GM19395 (cell line): ENCODE data around the gene SLIT3.

Experiments used
- ATAC-seq: cut with Tn5 transposase; IDR thresholded peaks from one replicate; pipeline ENCODE4 v1.9.1; 2021; ENCODE audit warnings: mild to moderate bottlenecking, moderate library complexity; ENCODE audit not compliant: unreplicated experiment

Gene SLIT3

DNA sequence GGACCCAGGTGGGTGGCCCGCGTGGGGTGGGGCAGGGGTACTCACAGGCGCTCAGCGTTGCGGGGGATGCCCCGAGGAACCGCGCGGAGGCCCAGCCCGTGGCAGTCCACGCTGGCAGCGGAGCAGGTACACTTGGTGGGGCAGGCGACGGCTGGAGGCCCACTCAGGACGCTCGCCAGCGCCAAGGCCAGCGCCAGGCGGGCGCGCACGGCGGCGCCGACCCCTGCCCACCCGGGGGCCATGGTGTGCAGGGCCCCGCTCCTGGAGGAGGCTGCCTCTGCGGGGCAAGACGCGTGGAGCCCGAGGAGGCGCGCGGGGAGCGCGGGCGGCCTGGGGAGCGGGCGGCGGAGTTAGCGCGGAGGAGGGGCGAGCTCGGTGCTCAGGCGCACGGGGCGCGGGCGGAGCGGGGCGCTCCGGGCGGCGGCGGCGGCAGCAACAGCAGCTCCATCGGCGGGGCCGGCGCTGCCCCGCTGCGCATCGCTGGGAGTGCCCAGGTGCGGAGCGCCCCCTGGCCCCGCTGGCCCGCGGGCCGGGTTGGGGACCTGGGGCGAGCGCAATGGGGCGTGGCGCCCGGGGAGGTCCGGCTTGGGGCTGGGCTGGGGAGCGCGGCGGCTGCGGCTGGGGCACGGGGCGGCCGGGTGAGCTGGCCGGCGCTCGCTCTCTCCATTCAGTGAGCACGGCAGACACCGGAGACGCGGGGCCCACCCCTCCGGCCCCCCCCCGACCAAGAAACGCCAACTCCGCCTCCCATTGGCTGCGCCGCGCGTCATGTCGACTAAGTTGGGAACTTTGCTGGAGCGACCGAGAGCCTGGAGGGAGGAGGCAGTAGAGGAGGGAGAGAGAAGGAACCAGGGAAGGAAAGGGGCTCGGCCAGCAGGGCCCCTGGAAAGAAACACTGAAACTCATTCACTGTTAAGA lies at the start of gene SLIT3:
Gene SLIT3 (minus strand): TSS at position 672 of the 918 bp plus-strand sequence. CDS start 430 bp downstream, at position 242.
- ATAC-seq, result no peak

DNA sequence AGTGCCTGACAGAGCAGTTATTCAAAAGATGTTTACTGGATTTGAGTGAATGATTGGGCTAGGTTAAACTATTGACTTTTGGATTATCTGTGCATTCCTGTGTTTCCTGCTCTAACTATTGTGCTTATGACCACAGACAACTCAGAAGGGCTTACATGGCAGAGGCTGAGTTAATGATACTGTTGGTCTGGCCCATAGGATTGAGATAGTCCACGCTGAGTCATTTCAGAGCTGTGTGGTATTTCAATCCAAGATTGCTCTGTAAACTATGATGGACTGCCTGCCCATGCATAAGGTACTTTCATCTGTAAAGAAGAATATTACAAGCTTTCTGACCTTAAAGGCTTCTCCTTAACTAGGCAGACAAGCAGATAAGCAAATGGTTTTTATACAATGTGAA lies 49.1 kb upstream of the SLIT3 start:
- no peak for ATAC-seq

DNA sequence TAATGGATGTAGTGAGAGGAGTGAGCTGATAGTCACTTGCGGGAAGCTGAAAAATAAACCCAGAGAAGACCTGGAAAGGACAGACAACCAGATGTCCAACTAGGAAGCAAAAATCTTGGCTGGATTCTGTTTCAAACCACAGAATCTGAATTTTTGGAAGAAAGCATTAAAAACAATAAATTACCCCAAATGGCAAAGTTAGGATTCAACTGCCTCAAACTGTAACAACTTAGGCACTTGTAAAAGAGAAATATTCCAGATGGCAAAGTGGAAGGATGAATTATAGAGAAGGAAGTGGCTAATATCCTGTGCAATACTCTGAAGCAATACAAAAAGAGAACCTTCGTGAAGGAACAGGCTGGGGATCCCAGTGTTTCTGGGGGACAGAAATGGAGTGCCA lies 46.8 kb upstream of the SLIT3 start:
- no peak for ATAC-seq

DNA sequence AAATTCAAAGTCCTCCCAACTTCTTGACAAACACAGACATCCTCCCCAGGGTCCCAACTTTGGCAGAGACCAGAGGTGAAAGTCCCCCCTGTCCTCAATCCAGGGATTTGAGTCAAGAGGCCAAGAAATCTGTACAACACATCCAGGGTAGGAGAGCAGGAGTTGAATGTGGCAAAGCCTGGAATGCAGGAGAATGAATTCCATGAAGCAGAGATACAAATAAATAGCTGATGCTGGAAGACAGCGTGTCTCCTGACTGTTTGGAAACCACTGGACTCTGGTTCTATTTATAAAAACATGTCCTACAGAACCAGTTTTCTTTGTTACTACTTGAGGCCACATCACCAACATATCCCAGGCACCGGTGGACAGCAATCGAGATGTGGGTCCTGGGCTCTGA lies 43.7 kb upstream of the SLIT3 start:
- no peak for ATAC-seq

DNA sequence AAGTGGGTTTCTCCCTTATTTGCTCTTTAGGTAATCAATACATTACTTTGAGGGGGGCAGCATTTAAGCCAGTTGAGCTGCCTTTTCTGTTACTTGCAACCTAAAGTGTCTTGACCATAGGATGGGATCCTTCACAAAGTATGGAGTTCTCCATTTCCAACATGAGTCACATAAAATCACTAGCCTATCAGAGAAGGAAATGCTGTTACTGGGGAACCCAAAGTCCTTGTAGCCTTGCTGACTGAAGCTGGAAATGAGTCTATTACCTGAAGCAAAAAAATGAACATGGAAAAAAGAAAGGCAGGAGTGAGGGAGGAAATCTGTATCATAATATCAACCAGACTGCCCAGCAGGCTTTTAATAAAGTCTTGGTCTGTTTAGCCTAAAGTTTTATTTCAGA lies 42.8 kb upstream of the SLIT3 start:
- no peak for ATAC-seq

DNA sequence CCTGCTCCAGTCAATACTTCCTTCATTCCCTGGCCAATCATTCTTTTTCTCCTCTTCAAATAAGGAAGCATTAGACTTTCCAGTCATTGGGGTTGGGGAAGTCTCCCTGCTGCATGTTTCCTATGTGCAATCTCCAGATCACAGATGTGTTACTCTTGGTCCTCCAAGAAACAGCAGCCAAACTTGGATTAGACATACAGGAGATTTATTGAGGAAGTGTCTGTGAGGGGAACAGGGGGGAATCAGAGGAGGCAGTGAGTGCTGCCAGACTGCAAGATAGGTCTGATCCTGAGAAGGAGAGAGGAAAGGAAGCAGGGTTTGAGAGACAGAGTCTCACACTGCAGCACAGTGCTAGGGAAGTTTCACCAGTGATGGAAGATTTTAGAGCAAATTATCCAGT lies 40.6 kb upstream of the SLIT3 start:
- no peak for ATAC-seq

DNA sequence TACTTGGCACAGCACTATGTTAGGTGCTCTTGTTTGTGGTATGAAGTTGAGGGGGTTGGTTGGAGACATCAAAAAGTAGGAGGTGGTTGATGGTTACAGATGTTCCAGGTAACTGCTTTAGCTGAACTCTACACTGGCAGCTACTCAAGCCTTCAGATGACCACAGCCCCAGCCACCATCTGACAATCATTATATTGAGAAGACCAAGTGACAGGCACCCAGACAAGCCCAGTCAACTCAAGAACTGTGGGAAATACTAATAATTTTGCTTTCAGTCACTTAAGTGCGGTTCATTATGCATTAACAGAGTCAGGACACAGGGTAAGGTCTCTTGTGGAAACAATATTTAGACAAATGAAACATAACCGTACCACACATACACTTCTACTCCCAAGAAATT lies 38.9 kb upstream of the SLIT3 start:
- ATAC-seq, result peak; percentile 81

DNA sequence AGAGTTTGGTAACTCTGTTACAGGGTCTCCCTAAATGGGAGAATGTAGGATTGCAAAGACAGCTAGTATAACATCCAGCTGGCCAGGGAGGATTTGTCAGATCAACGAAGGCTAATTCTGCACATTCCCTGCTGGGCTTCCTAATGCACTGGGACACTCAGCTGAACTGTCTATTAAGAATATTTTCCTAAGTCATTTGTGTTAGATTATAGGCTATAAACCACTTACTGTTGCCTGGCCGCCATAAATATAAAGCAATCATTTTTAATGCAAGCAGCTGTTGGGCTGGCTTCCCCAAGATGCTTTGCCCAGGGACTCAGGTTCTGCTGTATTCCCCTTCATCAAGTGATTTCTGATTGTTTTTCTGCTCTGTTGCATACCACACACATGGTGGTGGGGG lies 35.3 kb upstream of the SLIT3 start:
- no peak for ATAC-seq

DNA sequence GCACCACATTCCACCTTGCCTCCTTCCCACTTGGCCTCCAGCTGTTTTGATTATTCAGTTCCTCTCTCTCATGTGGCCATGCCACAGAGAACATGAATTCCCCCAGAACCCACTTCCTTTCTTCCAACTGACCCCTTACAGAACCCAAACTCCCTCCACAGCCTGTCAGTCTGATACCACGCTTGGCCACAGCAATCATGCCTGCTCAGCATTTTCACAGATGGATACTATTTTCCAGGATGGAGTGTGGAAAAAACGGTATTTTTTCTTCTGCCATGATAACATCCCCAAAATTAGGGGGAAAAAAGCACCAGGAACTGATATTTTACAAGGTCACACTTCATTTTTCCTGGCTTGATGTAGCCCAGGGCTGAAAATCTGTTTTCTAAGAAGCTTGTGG lies 34.9 kb upstream of the SLIT3 start:
- no peak for ATAC-seq

DNA sequence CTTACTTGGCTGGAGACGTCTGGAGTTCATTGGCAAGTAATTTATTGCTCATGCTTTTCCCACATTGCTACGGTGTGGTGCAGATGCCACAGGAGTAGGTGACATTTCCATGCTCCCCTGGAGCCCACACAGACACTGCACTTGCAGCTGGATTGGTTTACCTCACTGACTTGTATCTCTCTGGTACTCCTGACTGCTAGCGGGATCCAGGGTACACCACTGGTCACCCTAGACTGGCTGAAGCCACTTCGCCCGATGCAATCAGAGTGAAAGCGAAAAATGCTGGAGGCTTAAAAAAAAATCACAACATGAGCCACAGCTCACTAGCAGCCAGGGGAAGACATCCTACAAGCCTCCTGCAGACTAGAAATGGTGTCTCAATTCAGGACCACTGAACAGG lies 32.6 kb upstream of the SLIT3 start:
- no peak for ATAC-seq

DNA sequence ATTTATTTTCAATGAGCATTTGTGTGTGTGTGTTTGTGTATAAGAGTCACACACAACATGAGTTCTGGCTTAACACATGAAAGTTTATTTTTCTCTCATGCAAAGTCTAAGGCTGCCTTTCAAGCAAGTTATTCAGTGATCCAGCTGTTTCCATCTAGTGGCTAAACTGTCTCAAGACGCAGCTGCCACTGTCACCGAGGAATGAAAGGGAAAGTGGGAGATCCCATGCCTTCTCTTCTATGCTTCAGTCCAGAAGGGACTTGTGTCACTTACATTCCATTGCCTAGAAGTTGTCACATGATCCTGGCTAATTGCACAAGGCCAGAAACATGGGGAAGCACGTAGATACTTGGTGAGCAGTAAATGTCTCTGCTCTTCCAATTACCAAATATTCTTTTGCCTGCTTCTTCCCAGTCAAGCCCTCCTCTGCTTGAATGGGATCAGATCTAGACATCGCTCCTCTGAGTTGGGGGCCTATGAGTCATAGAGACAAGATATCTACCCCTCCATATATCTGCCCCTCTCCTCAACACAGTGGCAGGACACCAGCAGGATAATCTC lies 30.4 kb upstream of the SLIT3 start:
- ATAC-seq, result no peak

DNA sequence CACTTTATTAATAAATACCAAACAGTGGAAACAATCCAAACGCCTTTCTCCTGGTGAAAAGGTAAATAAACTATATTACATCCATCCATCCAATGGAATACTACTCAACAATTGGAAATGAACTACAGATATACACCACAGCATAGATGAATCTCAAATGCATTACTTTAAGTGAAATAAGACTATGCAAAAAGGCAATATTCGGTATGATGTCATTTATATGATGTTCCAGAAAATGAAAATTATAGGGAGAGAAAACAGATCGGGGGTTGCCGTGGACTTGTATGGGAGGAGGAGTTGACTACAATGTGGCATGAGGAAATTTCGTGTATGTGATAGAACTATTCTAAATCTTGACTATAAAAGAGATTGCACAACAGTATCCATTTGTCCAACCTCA lies 27.5 kb upstream of the SLIT3 start:
- no peak for ATAC-seq

DNA sequence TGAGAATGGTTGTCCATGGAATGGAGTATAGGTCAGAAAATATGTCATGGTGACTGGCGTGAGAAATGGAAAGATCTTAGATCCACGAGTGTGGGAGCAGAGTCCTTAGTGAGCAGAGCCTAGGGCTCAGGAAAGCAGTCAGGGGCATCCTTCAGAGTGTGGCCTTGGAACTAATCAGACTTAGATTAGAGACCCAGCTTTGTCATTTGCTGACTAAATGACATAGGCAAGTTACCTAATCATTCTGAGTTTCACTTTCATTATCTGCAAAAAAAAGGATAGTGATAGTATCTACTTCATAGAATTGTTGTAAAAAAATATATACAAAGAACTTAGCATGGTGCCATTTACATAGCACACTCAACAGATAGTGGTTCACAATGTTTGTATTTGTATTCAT lies 24.3 kb upstream of the SLIT3 start:
- no peak for ATAC-seq

DNA sequence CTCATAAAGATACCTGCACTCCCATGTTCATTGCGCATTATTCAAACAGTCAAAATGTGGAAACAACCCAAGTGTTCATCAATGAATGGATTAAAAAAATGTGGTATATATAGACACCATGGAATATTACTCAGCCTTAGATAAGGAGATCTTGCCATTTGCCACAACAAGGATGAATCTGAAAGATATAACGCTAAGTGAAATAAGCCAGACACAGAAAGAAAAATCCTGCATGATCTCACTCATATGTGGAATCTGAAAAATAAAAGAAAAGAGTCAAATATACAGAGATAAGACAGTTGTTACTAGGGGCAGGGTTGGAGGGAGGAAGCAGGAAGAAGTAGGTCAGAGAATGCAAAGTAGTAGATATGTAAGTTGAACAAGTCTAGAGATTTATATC lies 17.6 kb upstream of the SLIT3 start:
- no peak for ATAC-seq

DNA sequence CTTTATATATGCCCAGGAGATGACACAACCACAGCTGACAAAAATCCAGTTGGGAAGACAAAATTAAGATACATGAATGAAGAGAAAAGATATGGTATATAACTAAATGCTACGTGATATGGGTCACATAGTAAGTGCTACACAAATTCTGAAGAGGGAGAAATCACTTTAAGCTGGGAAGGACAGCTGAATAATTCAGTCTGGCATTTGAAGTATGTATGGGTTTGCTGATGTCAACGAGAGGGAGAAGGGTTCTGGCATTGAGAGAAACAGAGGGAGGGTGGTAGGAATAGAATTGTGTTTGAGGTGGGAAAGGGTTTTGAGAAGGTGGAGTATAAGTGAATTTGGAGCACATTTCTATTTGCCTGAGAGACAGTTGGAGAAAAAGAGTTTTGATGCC lies 6.7 kb upstream of the SLIT3 start:
- ATAC-seq, result no peak

DNA sequence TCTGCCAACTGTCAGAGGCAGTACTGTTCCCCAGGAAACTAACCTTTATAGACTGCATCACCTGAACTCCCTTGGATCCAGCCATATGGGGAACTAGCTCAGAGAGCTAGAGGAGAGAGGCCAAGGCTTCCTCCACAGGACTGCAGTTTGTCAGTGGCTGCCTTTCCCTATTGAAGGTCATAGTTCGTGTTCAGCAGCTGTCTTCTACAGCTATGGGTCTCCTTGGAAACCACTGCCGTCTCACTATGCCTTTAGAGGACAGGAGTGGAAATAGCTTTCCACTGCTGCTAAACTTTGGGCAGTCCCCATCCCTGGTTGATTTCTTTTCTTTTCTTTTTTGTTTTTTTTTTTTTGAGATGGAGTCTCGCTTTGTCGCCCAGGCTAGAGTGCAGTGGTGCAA lies 4.4 kb upstream of the SLIT3 start:
- no peak for ATAC-seq

DNA sequence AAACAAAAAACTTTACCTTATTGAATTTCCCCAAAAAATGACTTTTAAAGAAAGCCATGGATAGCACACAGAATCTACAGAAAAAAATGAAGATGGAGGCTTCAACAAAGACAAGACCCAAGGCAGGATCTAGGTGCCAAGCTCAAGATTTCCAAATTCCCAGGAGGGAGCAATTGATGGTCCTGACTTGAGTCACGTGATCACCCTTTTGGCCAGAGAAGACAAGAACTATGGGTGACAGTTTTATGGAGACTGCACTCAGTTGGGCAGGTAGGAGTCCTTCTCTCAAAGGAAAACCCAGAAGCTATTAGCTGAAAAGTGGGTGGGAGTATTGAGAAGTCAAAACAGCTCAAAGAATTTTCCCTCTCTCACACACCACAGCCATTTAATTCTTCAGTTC lies 3.2 kb upstream of the SLIT3 start:
- ATAC-seq, result no peak

DNA sequence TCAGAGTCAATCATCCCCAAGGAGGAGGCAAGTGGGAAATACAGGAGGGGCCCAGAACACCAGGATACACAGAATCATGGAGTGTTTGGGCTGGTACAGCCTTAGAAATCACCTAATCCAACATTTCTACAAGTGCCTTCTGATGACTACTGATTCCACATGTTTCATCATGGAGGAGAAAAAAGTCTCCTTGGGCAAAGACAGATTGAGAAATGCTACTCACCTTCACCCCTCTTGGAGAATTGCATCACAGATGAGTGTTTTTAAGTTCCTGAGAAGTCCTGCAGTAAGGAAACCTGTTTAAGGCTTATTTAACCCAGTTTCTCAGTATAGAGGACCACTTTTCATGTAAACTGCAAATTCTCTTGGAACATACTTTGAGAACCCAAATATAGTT lies 2.2 kb upstream of the SLIT3 start:
- ATAC-seq, result no peak

DNA sequence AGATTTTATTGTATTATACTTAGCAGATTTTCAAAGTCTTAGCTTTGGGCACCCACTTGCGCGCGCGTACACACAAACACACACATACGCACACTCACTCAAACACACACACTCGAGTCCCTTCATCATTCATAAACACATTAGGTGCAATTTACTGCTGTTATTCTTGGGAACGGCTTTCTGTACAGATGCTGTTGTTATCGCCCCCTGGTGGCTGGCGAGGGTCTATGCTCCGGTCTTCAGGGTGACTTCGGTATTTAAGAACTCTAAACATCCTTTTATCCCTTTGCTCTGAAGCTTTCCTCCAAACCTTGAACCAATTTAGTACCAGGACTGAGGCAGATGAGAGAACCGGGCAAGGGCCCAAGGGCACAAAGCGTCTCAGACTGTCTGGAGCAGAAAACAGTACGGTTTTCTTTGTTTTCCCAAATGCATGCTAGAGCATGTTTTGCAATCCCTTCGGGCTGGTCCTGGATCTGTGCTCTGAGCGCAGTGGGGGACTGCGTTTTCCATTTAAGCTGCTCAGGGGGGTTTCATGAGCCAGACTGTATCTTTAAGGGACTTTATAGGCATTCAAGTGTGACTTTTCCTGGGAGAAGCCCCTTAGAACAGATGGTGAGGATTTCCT lies 1.7 kb upstream of the SLIT3 start:
- peak; percentile 89 for ATAC-seq

DNA sequence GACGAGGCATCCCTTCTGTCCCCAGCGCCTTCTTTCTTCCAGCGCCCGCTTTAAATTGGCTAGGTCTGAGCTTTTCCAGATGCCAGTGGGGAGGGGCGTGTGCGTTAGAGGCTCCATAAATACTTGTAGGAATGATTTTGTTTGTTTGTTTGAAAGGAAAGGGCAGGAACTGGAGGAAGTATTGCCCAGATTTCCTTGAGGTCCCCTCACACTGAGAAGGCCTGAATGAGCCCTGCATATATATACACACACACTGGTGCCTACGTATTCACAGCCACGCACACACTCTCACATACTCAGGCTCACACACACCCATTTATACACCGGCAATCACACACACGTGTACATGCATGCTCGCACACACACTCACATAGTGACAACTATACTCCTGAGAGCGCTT lies 1.0 kb upstream of the SLIT3 start:
- ATAC-seq, result no peak

DNA sequence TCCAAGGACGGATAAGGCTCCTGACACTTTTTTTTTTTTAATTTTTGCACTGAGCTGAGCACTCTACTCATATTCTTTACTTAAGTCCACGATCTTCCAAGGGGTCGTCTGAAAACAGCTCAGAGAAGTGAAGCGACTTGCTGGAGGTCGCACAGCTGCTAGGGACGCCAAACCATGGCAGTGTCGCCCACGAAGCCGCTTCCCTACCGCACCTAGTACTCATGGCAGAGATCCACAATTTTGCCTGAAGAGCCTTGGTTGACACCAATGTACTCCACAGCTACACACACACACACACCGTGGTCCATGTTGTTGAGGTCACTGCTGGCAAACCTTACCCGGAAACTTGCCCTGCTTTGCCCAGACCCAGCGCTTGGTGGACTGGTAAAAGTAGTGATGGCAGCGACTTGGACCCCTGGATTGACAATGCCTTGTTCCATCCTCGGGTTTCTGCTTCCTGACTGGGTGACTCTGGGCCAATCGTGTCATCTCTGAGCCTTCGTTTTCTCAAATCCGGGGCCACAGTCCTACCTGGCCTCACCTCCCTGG lies 521 bp upstream of the SLIT3 start:
- ATAC-seq, result no peak
